ENCODE data around the gene RAMP3. TPM values are rescaled to one million over a fixed set of nuclear protein-coding genes. Genes with fewer than 3 reads are reported as not detected.

The RAMP3 gene
- polyA plus RNA-seq, 1 donor (not counting 4 experiments of a cell fraction or from before 2014, with no cell fraction given) = not detected

- Histone ChIP-seq H3K9ac (ENCODE audit: control insufficient read depth, extremely low read depth, insufficient read depth, low read length) (no peak overlapping the region), H3K9me3 (ENCODE audit: control insufficient read depth, low read depth, low read length) (no peaks in the 10 kb centered on the region), H3K79me2 (ENCODE audit: control insufficient read depth, insufficient read depth, low read length) (no peaks in the 10 kb centered on the region), H3K4me3 (ENCODE audit: control insufficient read depth in 2 of 3, extremely low read depth in 1 of 3, insufficient read depth in 2 of 3, low read depth in 1 of 3, low read length in 3 of 3) (no peak overlapping the region), H3K4me2 (ENCODE audit: control insufficient read depth, extremely low read depth, insufficient read depth, low read depth, low read length) (no peak overlapping the region), H3K9me1 (ENCODE audit: control insufficient read depth, extremely low read depth, insufficient read depth, low read length) (no peaks in the 10 kb centered on the region), H3K27me3 (ENCODE audit: control insufficient read depth, extremely low read depth, insufficient read depth, low read length) (peaks cover 6% of the 10 kb centered on the region), H3K36me3 (ENCODE audit: control insufficient read depth in 2 of 2, extremely low read depth in 1 of 2, insufficient read depth in 2 of 2, low read length in 2 of 2) (no peaks in the 10 kb centered on the region), H3K27ac (ENCODE audit: control insufficient read depth, insufficient read depth, low read length) (no peak overlapping the region), H2AFZ (ENCODE audit: control insufficient read depth, low read length) (no peak overlapping the region), H3K4me1 (ENCODE audit: control insufficient read depth, extremely low read depth, insufficient read depth, low read length) (peaks cover 3% of the 10 kb centered on the region), H4K20me1 (ENCODE audit: control insufficient read depth, extremely low read depth, insufficient read depth, low read length) (no peaks in the 10 kb centered on the region)
- TF ChIP-seq EZH2 (IDR thresholded peaks at IDR 0.05; ENCODE audit: low read length) (no peak), CTCF (optimal IDR thresholded peaks at IDR 0.05 in 1 of 3, IDR thresholded peaks at IDR 0.05 in 1 of 3, conservative IDR thresholded peaks at IDR 0.05 in 1 of 3; ENCODE audit: extremely low read depth in 1 of 3, insufficient read depth in 2 of 3, low read length in 3 of 3) (no peak)
- dilution Hi-C loops (cut with MboI; ENCODE audit: extremely low pct_ligation_motif_present, low sequenced_read_pairs) = no loop called here
- DNase-seq (ENCODE audit: low read depth, low spot score) (no peak), FAIRE-seq (no peak)
Observed at GRCh38 chr7:45151131-45151684, 6.4 kb upstream of the RAMP3 start.

GRCh38 chr7:45151967-45152366, 5.6 kb upstream of the RAMP3 start:
- no peak for TF ChIP-seq CTCF (optimal IDR thresholded peaks at IDR 0.05 in 1 of 3, IDR thresholded peaks at IDR 0.05 in 1 of 3, conservative IDR thresholded peaks at IDR 0.05 in 1 of 3; ENCODE audit: extremely low read depth in 1 of 3, insufficient read depth in 2 of 3, low read length in 3 of 3)
- TF ChIP-seq EZH2 (IDR thresholded peaks at IDR 0.05; ENCODE audit: low read length) = no peak
- Histone ChIP-seq H3K4me1 (ENCODE audit: control insufficient read depth, extremely low read depth, insufficient read depth, low read length) (peaks cover 3% of the 10 kb centered on the region), H3K9ac (ENCODE audit: control insufficient read depth, extremely low read depth, insufficient read depth, low read length) (no peak overlapping the region), H3K9me3 (ENCODE audit: control insufficient read depth, low read depth, low read length) (no peaks in the 10 kb centered on the region), H4K20me1 (ENCODE audit: control insufficient read depth, extremely low read depth, insufficient read depth, low read length) (no peaks in the 10 kb centered on the region), H3K27me3 (ENCODE audit: control insufficient read depth, extremely low read depth, insufficient read depth, low read length) (peaks cover 11% of the 10 kb centered on the region), H3K36me3 (ENCODE audit: control insufficient read depth in 2 of 2, extremely low read depth in 1 of 2, insufficient read depth in 2 of 2, low read length in 2 of 2) (no peaks in the 10 kb centered on the region), H3K4me3 (ENCODE audit: control insufficient read depth in 2 of 3, extremely low read depth in 1 of 3, insufficient read depth in 2 of 3, low read depth in 1 of 3, low read length in 3 of 3) (no peak overlapping the region), H3K4me2 (ENCODE audit: control insufficient read depth, extremely low read depth, insufficient read depth, low read depth, low read length) (no peak overlapping the region), H3K27ac (ENCODE audit: control insufficient read depth, insufficient read depth, low read length) (no peak overlapping the region), H2AFZ (ENCODE audit: control insufficient read depth, low read length) (no peak overlapping the region), H3K9me1 (ENCODE audit: control insufficient read depth, extremely low read depth, insufficient read depth, low read length) (no peaks in the 10 kb centered on the region), H3K79me2 (ENCODE audit: control insufficient read depth, insufficient read depth, low read length) (no peaks in the 10 kb centered on the region)
- dilution Hi-C loops (cut with MboI; ENCODE audit: extremely low pct_ligation_motif_present, low sequenced_read_pairs) = no loop called here
- no peak for FAIRE-seq
- DNase-seq (ENCODE audit: low read depth, low spot score) = no peak

Measured in keratinocyte (primary cell).